ENCODE measurements around the gene PCYT1A. TPM values are rescaled to one million over a fixed set of nuclear protein-coding genes. Genes with fewer than 3 reads are reported as not detected.

The PCYT1A gene
- total RNA-seq, 4 donors from 2014 or later, result 55.7 to 62.7 (median 59.3) TPM

- DNase-seq (ENCODE audit: extremely low spot score), result no peak
- intact Hi-C loops (cut with DNase I), result no loop called here
- Histone ChIP-seq H3K9me3 (no peaks in the 10 kb centered on the region), H3K27ac (replicated peaks in 1 of 4) (no peak overlapping the region), H3K36me3 (peaks cover 12 to 19% (median 13%) of the 10 kb centered on the region in 4 donors), H3K27me3 (peaks cover 0 to 1% (median 0%) of the 10 kb centered on the region in 4 donors), H3K4me3 (no peak overlapping the region), H3K4me1 (peaks cover 0 to 2% (median 0%) of the 10 kb centered on the region in 4 donors)
- TF ChIP-seq CTCF (IDR thresholded peaks at IDR 0.05), result no peak
- TF ChIP-seq POLR2AphosphoS5 (IDR thresholded peaks at IDR 0.05), result no peak
- TF ChIP-seq EP300 (IDR thresholded peaks at IDR 0.05), result no peak
- no peak for TF ChIP-seq POLR2A (IDR thresholded peaks at IDR 0.05; ENCODE audit: low read depth)
- WGBS, result 80% methylated on average over 8 of the region's 8 CpGs
Observed at GRCh38 chr3:196232882-196233251, 54.7 kb downstream of the PCYT1A start.

GRCh38 chr3:196232154-196232881, 55.2 kb downstream of the PCYT1A start:
- H3K9me3 ChIP-seq, result no peaks in the 10 kb centered on the region
- H3K27me3 ChIP-seq, result peaks cover 0 to 7% (median 0%) of the 10 kb centered on the region in 4 donors
- no peak for TF ChIP-seq CTCF (IDR thresholded peaks at IDR 0.05)
- no peak for TF ChIP-seq POLR2AphosphoS5 (IDR thresholded peaks at IDR 0.05)
- TF ChIP-seq EP300 (IDR thresholded peaks at IDR 0.05), result no peak
- no peak for TF ChIP-seq POLR2A (IDR thresholded peaks at IDR 0.05; ENCODE audit: low read depth)
- intact Hi-C loops (cut with DNase I), result no loop called here
- no peak overlapping the region for H3K4me3 ChIP-seq
- peaks cover 7 to 14% (median 8%) of the 10 kb centered on the region in 4 donors for H3K36me3 ChIP-seq
- WGBS, result 96% methylated on average over 12 of the region's 12 CpGs
- peaks cover 0 to 3% (median 1%) of the 10 kb centered on the region in 4 donors for H3K4me1 ChIP-seq
- H3K27ac ChIP-seq (replicated peaks in 1 of 4), result no peak overlapping the region
- DNase-seq (ENCODE audit: extremely low spot score), result no peak

GRCh38 chr3:196227629-196228493, 59.7 kb downstream of the PCYT1A start:
- Histone ChIP-seq H3K4me3 (no peak overlapping the region), H3K9me3 (no peaks in the 10 kb centered on the region), H3K36me3 (no peaks in the 10 kb centered on the region), H3K27me3 (peaks cover 0 to 23% (median 0%) of the 10 kb centered on the region in 4 donors), H3K4me1 (peaks cover 0 to 3% (median 1%) of the 10 kb centered on the region in 4 donors), H3K27ac (replicated peaks in 1 of 4) (no peak overlapping the region)
- 52% methylated on average over 14 of the region's 24 CpGs for WGBS
- intact Hi-C loops (cut with DNase I), result no loop called here
- TF ChIP-seq POLR2AphosphoS5 (IDR thresholded peaks at IDR 0.05) (no peak), EP300 (IDR thresholded peaks at IDR 0.05) (no peak), POLR2A (IDR thresholded peaks at IDR 0.05; ENCODE audit: low read depth) (no peak), CTCF (IDR thresholded peaks at IDR 0.05) (no peak)
- DNase-seq (ENCODE audit: extremely low spot score), result no peak

- TF ChIP-seq CTCF (IDR thresholded peaks at IDR 0.05) (no peak), EP300 (IDR thresholded peaks at IDR 0.05) (no peak), POLR2A (IDR thresholded peaks at IDR 0.05; ENCODE audit: low read depth) (no peak), POLR2AphosphoS5 (IDR thresholded peaks at IDR 0.05) (no peak)
Observed at GRCh38 chr3:196227121-196227561, 60.4 kb downstream of the PCYT1A start.

More at GRCh38 chr3:196227121-196227561, 60.4 kb downstream of the PCYT1A start:
- DNase-seq (ENCODE audit: extremely low spot score), result no peak
- intact Hi-C loops (cut with DNase I), result no loop called here
- no peak overlapping the region for H3K4me3 ChIP-seq
- whole genome bisulfite sequencing, result 67% methylated on average over 7 of the region's 14 CpGs
- no peaks in the 10 kb centered on the region for H3K9me3 ChIP-seq
- peaks cover 0 to 23% (median 0%) of the 10 kb centered on the region in 4 donors for H3K27me3 ChIP-seq
- peaks cover 0 to 3% (median 1%) of the 10 kb centered on the region in 4 donors for H3K4me1 ChIP-seq
- H3K36me3 ChIP-seq, result no peaks in the 10 kb centered on the region
- H3K27ac ChIP-seq (replicated peaks in 1 of 4), result no peak overlapping the region
